ENCODE data around the gene FDX2. TPM values are rescaled to one million over a fixed set of nuclear protein-coding genes. Genes with fewer than 3 reads are reported as not detected.

The FDX2 gene
- total and polyA plus RNA-seq, 2 of the 13 experiments (the other 11 are each of a cell fraction or from before 2014, with no cell fraction given), result 21.0 to 24.7 TPM

DNA sequence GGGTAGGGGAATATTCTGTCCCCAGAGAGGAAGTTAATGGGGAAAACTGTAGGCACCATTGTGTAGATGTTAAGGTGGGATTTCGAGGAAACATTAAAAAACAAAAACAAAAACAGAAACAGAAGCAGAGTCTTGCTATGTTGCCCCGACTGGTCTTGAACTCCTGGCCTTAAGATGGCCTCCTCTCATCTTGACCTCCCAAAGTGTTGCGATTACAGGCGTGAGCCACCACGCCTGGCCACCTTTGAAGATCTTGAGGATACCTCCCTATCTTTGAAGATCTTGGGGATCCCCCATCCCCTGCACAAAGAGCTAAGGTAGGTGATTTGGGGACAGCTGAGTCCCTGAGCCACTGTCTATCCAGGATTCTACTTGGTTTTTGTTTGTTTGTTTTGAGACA, 24.2 kb upstream of the FDX2 start:
- no peak overlapping the region for H3K27ac ChIP-seq (ENCODE audit: extremely low read length, insufficient read depth, low read length)
- CTCF ChIA-PET (ENCODE audit: low intra/inter-chr PET ratio, low total read pairs), result no interaction called here
- no peak overlapping the region for H3K9ac ChIP-seq (ENCODE audit: insufficient read depth, low read depth, low read length)
- DNase-seq (ENCODE audit: low spot score) (no peak), ATAC-seq (no peak), FAIRE-seq (no peak)
- no peak overlapping the region for H2AFZ ChIP-seq (ENCODE audit: low read length)
- TF ChIP-seq GATAD2A (CRISPR knock-in tag; IDR thresholded peaks at IDR 0.05), result no peak
- TF ChIP-seq ZNF121 (CRISPR knock-in tag; IDR thresholded peaks at IDR 0.05), result peak; percentile 44; the same call in 1 of the 2 replicates
- H3K79me2 ChIP-seq (ENCODE audit: insufficient read depth, low read length), result no peaks in the 10 kb centered on the region
- POLR2A ChIA-PET, result no interaction called here
- H3K36me3 ChIP-seq (replicated peaks in 1 of 2; ENCODE audit: control insufficient read depth in 1 of 2, insufficient read depth in 2 of 2, low read length in 2 of 2), result no peaks in the 10 kb centered on the region
- H3K4me3 ChIP-seq (replicated peaks in 1 of 3; ENCODE audit: insufficient read depth in 1 of 3, low read depth in 2 of 3, low read length in 3 of 3), result no peak overlapping the region
- in situ Hi-C loops (cut with HindIII; ENCODE audit: extremely low pct_ligation_motif_present, low pct_unique_long_range_greater_than_20kb), result loop anchor here (5.0 kb wide), 1 partner anchor 42 kb away; the partner anchor contains the start of gene TYK2
- no peaks in the 10 kb centered on the region for H3K9me3 ChIP-seq (ENCODE audit: low read length)
- H3K4me2 ChIP-seq (ENCODE audit: low read depth, low read length), result no peak overlapping the region
- no peaks in the 10 kb centered on the region for H4K20me1 ChIP-seq (ENCODE audit: insufficient read depth, low read length)
- BruUV-seq (replicated peaks), result no TSS peak
- peaks cover 65% of the 10 kb centered on the region for H3K4me1 ChIP-seq (ENCODE audit: insufficient read depth, low read length)
- intact Hi-C loops (cut with micrococcal nuclease; ENCODE audit: unreplicated experiment), result loop anchor here (5.0 kb wide), 1 partner anchor 47 kb away; no protein-coding TSS in a partner anchor
- H3K27me3 ChIP-seq (ENCODE audit: control insufficient read depth in 1 of 2, insufficient read depth in 2 of 2, low read length in 2 of 2), result peaks cover 1 to 3% of the 10 kb centered on the region in 2 experiments; a peak in 2 of 5 replicates
- WGBS (ENCODE audit: low lambda C conversion rate), result 68% methylated on average over 5 of the region's 5 CpGs

GRCh38 chr19:10339380-10339960, 23.7 kb upstream of the FDX2 start, which contains the start of gene ICAM3:
TSS of gene ICAM3 (minus strand) at chr19:10339624. CDS start at chr19:10339614, 10 bp downstream.
- DNase-seq (ENCODE audit: low spot score), result no peak
- CTCF ChIA-PET (ENCODE audit: low intra/inter-chr PET ratio, low total read pairs), result no interaction called here
- no peaks in the 10 kb centered on the region for H3K9me3 ChIP-seq (ENCODE audit: low read length)
- no peak within 1 kb of the TSS for H3K27ac ChIP-seq (ENCODE audit: extremely low read length, insufficient read depth, low read length)
- BruUV-seq (replicated peaks), result no TSS peak
- POLR2A ChIA-PET, result no interaction called here
- FAIRE-seq, result no peak
- H4K20me1 ChIP-seq (ENCODE audit: insufficient read depth, low read length), result no peaks in the 10 kb centered on the region
- H3K4me2 ChIP-seq (ENCODE audit: low read depth, low read length), result 0 out of 2 replicates have a peak within 1 kb of the TSS, but pooled peaks have one; percentile 18
- no peaks in the 10 kb centered on the region for H3K36me3 ChIP-seq (replicated peaks in 1 of 2; ENCODE audit: control insufficient read depth in 1 of 2, insufficient read depth in 2 of 2, low read length in 2 of 2)
- no peak within 1 kb of the TSS for H2AFZ ChIP-seq (ENCODE audit: low read length)
- in situ Hi-C loops (cut with HindIII; ENCODE audit: extremely low pct_ligation_motif_present, low pct_unique_long_range_greater_than_20kb), result loop anchor here (5.0 kb wide), 1 partner anchor 43 kb away; the partner anchor contains the start of gene TYK2
- intact Hi-C loops (cut with micrococcal nuclease; ENCODE audit: unreplicated experiment), result loop anchor here (5.0 kb wide), 1 partner anchor 48 kb away; no protein-coding TSS in a partner anchor
- H3K4me3 ChIP-seq (replicated peaks in 1 of 3; ENCODE audit: insufficient read depth in 1 of 3, low read depth in 2 of 3, low read length in 3 of 3), result no peak within 1 kb of the TSS; a peak in 1 of 6 replicates
- H3K9ac ChIP-seq (ENCODE audit: insufficient read depth, low read depth, low read length), result no peak within 1 kb of the TSS
- no peak for ATAC-seq
- peaks cover 1 to 3% of the 10 kb centered on the region in 2 experiments; a peak in 3 of 5 replicates for H3K27me3 ChIP-seq (ENCODE audit: control insufficient read depth in 1 of 2, insufficient read depth in 2 of 2, low read length in 2 of 2)
- H3K4me1 ChIP-seq (ENCODE audit: insufficient read depth, low read length), result peaks cover 65% of the 10 kb centered on the region
- no peaks in the 10 kb centered on the region for H3K79me2 ChIP-seq (ENCODE audit: insufficient read depth, low read length)
- 58% methylated on average over 13 of the region's 14 CpGs for WGBS (ENCODE audit: low lambda C conversion rate)
- TF ChIP-seq ZNF333 (CRISPR knock-in tag; IDR thresholded peaks at IDR 0.05; ENCODE audit: borderline replicate concordance), result no peak
- TF ChIP-seq, protein P1, sequence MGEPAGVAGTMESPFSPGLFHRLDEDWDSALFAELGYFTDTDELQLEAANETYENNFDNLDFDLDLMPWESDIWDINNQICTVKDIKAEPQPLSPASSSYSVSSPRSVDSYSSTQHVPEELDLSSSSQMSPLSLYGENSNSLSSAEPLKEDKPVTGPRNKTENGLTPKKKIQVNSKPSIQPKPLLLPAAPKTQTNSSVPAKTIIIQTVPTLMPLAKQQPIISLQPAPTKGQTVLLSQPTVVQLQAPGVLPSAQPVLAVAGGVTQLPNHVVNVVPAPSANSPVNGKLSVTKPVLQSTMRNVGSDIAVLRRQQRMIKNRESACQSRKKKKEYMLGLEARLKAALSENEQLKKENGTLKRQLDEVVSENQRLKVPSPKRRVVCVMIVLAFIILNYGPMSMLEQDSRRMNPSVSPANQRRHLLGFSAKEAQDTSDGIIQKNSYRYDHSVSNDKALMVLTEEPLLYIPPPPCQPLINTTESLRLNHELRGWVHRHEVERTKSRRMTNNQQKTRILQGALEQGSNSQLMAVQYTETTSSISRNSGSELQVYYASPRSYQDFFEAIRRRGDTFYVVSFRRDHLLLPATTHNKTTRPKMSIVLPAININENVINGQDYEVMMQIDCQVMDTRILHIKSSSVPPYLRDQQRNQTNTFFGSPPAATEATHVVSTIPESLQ (CRISPR knock-in tag; conservative IDR thresholded peaks at IDR 0.05), result no peak
- TF ChIP-seq, protein P2, sequence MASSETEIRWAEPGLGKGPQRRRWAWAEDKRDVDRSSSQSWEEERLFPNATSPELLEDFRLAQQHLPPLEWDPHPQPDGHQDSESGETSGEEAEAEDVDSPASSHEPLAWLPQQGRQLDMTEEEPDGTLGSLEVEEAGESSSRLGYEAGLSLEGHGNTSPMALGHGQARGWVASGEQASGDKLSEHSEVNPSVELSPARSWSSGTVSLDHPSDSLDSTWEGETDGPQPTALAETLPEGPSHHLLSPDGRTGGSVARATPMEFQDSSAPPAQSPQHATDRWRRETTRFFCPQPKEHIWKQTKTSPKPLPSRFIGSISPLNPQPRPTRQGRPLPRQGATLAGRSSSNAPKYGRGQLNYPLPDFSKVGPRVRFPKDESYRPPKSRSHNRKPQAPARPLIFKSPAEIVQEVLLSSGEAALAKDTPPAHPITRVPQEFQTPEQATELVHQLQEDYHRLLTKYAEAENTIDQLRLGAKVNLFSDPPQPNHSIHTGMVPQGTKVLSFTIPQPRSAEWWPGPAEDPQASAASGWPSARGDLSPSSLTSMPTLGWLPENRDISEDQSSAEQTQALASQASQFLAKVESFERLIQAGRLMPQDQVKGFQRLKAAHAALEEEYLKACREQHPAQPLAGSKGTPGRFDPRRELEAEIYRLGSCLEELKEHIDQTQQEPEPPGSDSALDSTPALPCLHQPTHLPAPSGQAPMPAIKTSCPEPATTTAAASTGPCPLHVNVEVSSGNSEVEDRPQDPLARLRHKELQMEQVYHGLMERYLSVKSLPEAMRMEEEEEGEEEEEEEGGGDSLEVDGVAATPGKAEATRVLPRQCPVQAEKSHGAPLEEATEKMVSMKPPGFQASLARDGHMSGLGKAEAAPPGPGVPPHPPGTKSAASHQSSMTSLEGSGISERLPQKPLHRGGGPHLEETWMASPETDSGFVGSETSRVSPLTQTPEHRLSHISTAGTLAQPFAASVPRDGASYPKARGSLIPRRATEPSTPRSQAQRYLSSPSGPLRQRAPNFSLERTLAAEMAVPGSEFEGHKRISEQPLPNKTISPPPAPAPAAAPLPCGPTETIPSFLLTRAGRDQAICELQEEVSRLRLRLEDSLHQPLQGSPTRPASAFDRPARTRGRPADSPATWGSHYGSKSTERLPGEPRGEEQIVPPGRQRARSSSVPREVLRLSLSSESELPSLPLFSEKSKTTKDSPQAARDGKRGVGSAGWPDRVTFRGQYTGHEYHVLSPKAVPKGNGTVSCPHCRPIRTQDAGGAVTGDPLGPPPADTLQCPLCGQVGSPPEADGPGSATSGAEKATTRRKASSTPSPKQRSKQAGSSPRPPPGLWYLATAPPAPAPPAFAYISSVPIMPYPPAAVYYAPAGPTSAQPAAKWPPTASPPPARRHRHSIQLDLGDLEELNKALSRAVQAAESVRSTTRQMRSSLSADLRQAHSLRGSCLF (CRISPR knock-in tag; IDR thresholded peaks at IDR 0.05; ENCODE audit: borderline replicate concordance), result no peak
- TF ChIP-seq RARG (CRISPR knock-in tag; IDR thresholded peaks at IDR 0.05; ENCODE audit: low read depth), result no peak
- TF ChIP-seq, protein P3, sequence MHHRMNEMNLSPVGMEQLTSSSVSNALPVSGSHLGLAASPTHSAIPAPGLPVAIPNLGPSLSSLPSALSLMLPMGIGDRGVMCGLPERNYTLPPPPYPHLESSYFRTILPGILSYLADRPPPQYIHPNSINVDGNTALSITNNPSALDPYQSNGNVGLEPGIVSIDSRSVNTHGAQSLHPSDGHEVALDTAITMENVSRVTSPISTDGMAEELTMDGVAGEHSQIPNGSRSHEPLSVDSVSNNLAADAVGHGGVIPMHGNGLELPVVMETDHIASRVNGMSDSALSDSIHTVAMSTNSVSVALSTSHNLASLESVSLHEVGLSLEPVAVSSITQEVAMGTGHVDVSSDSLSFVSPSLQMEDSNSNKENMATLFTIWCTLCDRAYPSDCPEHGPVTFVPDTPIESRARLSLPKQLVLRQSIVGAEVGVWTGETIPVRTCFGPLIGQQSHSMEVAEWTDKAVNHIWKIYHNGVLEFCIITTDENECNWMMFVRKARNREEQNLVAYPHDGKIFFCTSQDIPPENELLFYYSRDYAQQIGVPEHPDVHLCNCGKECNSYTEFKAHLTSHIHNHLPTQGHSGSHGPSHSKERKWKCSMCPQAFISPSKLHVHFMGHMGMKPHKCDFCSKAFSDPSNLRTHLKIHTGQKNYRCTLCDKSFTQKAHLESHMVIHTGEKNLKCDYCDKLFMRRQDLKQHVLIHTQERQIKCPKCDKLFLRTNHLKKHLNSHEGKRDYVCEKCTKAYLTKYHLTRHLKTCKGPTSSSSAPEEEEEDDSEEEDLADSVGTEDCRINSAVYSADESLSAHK (CRISPR knock-in tag; IDR thresholded peaks at IDR 0.05; ENCODE audit: borderline replicate concordance), result no peak
